ENCODE measurements around the gene BRD4.

BRD4 gene

DNA sequence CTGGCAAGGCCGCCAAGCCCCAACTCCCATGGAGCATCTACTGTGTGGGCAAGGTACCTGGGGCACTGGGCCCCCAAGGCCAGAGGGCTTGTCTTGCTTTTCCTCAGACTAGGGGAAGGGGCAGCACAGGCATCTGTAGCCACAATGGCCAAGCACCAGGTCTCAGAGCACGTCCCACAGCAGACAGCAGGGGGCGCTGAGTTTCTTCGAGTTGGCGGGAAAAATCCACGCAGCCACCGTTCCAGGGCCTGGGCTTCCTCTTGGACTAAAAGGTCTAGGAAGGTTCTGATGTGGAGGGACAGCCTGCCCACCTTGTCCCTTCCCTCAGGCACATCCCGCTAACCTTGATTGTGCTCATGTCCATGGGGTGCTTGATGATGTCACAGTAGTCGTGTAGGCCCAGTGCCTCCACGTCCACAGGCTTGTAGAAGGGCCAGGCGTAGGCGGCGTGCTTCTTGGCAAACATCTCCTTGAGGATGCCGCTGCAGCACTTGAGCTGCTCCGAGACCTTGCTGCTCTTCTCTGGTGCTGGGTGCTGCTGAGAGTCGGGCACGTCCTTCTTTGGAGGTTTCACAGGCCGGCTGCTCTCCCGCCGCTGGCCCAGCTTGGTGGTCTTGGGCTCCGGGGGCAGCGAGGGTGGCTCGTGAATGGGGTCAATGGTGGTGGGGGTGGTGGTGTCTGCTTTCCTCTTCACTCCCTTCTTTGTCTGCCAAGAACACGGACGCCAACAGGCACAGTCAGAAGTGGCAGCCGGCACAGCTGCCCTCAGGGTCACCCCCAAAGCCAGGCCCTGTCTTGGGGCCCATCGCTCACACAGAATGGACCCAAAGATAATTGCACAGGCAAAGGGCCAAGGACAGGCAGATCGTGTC lies 68.0 kb downstream of the BRD4 start:
- DNase-seq = peak; percentile 84 to 87

- DNase-seq = no peak
These were observed 68.9 kb downstream of the BRD4 start for GRCh38 chr19:15263361-15263985.

DNA sequence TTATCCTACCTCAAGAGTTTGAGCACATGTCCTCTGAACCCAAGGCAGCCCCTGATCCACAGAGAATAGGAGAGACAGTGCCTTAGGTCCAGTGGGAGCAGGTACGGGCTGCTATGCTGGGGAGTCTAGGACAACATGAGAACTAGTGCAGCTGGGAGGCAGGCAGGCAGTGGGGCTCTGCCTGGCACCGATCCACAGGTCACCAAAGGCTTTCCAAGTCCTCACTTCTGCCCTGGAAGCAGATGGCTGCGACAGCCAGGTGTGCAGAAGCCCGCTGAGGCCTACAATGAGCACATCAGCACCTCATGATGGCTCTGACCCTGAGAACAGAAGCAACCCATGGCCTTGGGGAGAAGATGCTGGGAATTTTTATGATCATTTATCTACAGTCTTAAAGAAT lies 70.3 kb downstream of the BRD4 start:
- DNase-seq = no peak

- no peak for DNase-seq
These were observed 71.4 kb downstream of the BRD4 start for GRCh38 chr19:15260939-15261338.

DNA sequence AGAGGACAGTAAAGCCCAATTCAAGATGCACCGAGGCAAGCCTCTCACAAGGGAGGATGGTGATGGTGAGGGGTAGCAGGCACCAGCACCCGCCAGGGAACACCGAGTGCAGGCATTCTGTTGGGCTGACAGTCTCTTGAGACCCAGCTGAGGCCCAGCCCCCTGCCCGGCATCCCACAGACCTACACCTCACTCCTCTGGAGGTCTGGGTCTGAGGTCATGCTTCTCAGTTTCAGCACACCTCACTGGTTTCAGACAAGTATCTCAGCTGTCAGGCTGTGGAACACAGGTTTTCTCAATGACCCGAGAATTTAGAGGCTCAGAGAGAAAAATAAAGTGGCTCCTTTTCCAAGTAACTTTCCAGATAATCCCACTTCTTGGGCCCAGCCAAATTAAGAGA lies 72.4 kb downstream of the BRD4 start:
- no peak for DNase-seq

DNA sequence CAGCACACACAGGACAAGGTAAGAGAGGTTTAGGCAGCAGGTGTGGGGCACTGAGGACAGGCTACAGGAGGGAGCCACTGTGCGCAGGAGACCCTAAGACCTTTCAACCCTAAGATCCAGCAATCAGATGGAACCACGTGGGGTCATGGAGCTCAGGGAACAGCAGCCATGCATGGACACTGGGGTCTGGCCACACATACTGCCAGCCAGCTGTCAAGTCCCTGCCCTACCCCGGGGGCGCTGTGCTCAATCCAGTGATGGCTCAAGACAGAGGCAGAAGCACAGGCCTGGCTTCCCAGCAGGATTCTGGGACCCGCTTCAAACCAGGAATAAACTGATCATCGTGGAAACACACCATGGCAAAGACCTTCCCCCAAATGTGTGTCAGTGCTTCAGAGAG lies 74.6 kb downstream of the BRD4 start:
- no peak for DNase-seq

GRCh38 chr19:15256708-15257331 lies 75.5 kb downstream of the BRD4 start:
- no peak for DNase-seq

DNA sequence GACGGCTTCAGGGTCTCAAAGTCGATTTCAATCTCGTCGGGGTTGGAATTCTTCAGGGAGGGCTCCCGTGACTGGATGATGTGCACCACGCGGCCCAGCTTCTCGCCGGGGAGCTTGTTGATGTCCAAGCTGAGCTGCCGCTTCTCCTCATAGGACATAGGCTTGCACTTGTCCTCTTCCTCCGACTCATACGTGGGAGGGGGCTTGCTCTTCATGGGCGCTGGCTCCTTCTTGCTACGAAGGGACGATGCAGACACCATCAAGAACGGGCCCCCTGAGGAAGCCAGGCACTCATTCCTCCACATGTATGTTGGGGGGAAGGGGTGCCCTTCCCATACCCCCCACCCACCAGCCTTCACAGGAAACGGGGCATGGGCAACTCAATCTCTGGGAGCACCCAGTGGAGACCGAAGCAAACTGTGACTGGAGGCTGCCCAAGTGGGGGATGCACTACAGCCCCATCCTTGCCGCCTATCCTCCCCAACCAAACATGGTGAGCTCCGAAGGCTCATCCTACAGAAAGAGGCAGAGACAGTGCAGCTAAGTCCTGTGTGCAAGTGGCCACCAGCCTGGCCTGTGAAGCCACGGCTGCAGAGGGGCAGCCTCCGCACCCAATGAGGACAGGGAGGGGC lies 76.9 kb downstream of the BRD4 start:
- no peak for DNase-seq

DNA sequence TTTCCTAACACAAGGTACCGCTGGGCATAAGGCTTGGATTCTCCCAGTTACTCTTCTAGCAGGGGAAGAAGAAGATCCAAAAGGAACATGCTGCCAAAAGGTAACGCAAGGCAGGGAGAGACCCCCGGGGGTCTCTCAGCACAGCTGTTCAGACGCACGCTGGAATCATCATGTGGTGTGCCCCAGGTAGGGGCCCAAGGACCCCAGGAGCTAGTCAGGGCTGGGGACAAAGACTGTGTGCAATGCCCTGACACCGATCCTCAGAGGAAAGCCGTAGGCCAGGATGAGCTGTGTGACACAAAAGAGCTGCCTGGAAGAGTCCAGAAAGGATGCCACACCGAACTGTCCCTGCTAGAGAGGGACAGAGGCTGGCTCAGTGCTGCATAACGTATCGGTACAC lies 77.8 kb downstream of the BRD4 start:
- DNase-seq = no peak

GRCh38 chr19:15253513-15253912 lies 78.8 kb downstream of the BRD4 start:
- DNase-seq = no peak

- DNase-seq = no peak
These were observed 79.3 kb downstream of the BRD4 start for GRCh38 chr19:15253061-15253460.

DNA sequence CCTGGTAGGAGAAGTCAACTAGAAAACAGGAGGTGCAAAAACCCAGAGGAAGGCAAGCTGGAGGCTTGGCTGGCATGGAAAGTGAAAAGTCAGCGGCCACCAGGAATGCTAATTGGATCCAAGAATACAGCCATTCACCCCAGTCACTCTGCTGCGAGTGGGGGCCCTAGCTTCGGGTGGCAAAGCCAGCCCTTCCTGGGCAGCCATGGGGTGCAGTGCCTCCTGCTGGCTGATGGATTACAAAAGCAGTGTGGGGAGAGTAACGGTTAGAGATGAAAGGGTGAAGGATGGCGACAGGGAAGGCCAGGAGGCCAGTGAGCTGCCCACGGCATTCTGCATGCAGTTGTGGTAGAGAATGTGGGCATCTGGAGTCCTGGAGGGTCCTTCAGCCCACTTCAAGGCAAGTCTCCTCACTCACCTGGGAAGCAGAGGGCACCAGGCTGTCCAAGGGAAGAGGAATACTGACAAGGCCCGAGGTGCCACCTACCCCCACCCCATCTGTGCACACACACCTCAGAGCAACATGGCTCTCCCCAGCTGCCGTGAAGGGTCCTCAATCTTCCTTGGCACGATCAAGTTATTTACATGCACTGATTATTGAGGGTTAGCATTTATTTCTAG lies 79.8 kb downstream of the BRD4 start:
- DNase-seq = peak in 1 of 2 experiments; percentile 32

- no peak for DNase-seq
These were observed 80.5 kb downstream of the BRD4 start for GRCh38 chr19:15251749-15252397.

DNA sequence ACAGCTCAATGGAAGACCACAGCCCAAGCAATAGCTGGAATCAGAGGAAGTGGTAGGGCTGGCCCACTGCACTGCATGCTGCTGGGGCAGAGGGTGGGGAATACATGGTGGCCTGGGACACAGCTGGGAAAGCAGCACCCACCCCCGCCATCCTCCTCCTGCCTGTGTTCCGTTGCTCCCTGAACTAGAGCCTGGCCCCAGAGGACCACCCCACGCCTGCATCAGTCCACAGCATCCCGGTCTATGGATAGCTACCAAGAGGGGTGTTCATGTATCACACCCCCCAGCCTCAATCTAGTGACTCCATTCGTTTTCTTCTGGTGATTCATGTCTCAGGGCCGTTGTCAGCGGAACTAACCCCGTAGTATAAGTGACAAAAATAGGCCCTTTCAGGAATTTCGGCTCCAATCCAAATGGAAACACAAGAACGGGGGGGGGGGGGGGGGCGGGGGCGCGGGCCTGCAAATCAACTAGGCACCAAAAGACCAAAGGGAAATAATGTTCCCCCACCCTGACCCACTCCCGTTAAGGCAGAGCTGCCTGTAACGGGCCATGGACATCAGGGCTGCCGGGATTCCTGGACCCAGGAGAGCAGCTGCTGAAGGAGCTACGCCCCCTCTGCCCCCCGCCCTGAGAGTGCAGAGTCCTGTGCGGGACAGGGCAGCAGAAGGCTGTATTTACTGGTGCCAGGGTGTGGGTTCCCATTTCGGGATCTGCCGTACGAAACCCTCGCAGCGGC lies 81.2 kb downstream of the BRD4 start:
- no peak for DNase-seq

GRCh38 chr19:15250640-15250993 lies 81.7 kb downstream of the BRD4 start:
- DNase-seq = no peak

GRCh38 chr19:15249972-15250639 lies 82.2 kb downstream of the BRD4 start:
- no peak for DNase-seq

DNA sequence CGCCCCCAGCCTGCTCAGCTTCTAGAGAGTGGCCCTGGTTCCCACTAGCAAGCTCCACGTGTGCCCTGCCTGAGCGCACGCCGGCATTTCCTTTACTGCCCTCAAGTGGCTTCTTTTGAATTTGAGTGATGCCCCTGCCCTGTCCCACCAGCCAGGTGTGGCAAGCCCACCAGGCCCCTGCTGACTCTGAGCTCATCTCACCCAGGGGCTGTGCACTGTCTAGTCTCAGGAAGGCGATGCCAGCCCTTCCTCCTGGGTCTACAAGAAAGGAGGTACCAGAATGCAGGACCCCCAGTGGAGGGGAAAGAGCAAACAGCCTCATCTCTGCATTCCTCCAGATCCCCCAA lies 82.8 kb downstream of the BRD4 start:
- no peak for DNase-seq

DNA sequence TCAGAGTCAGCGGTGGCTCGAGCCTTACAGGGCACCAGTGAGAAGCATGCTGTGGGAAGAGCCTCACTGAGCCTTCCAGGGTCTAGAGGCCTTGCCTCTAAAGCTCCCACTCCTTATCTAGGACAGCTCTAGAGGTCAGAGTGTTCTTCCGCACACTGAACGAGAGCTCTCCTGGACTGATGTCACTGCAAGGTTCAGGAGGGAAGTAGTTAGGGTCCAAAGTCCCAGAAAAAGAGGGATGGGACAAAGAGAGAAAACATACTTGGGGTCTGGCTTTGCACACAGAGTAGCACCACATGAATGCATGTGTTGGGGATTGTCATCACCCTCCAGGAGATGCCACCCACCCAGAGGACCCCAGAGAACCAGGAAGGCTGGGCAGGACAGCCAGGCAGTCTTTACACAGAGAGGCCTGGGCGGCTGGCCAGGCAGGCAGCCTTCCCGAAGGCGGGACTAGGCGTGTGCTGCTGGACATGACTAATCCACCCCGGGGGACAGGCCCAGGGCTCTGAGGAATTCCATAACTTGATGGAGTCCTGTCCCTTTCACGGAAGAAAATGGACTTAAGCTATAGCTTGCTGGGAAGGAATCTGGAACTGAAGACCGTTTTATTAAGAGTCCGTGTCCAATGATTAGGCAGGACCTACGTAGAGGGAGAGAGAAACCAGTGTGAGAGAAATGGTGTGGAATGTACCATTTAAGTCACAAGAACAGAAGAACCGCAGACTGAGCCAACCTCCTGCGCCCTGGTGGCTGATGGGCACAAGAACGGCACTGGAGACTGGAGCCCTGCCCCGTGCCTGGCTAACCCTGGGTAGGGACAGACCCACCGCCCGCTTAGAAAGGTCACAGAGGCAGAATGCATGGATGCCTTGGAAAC lies 83.5 kb downstream of the BRD4 start:
- DNase-seq = no peak

GRCh38 chr19:15248106-15248505 lies 84.2 kb downstream of the BRD4 start:
- no peak for DNase-seq
